CD8-positive, alpha-beta memory T cell (primary cell): ENCODE measurements around the gene CAPZA3. TPM values are rescaled to one million over a fixed set of nuclear protein-coding genes. Genes with fewer than 3 reads are reported as not detected.

Source experiments
- CTCF ChIA-PET: fragments of 350-600 bp; sonication (Branson Sonifier 250); formaldehyde crosslinking; loops from one replicate; lab custom pipeline; 2021; ENCODE audit warnings: antibody characterized with exemption; lab: Charles Lee
- POLR2A ChIA-PET: fragments of 350-600 bp; sonication (Branson Sonifier 250); formaldehyde crosslinking; loops from one replicate; lab custom pipeline; 2021; ENCODE audit warnings: antibody characterized with exemption; lab: Charles Lee
- DNase-seq, 5 donors: peaks; one replicate each; pipeline versions ENCODE4 v3.0.0 to v3.0.0-alpha.2; 2020 to 2022; ENCODE audit warnings: mixed read lengths in 1 of 5
- H3K27ac ChIP-seq: one replicate; pipeline ENCODE4 v1.7.0; 2013; ENCODE audit warnings: low read depth, mild to moderate bottlenecking, low read length, moderate library complexity
- H3K27me3 ChIP-seq: 2 replicates; pipeline ENCODE4 v1.7.0; 2013; ENCODE audit warnings: low read length, mild to moderate bottlenecking; ENCODE audit not compliant: insufficient read depth, poor library complexity, severe bottlenecking
- H3K36me3 ChIP-seq: 2 replicates; pipeline ENCODE4 v1.7.0; 2013; ENCODE audit warnings: mild to moderate bottlenecking, low read length, moderate library complexity; ENCODE audit not compliant: insufficient read depth
- H3K4me1 ChIP-seq: 2 replicates; pipeline ENCODE4 v1.7.0; 2013; ENCODE audit warnings: mild to moderate bottlenecking, low read length, moderate library complexity; ENCODE audit not compliant: insufficient read depth
- H3K4me3 ChIP-seq: 2 replicates; pipeline ENCODE4 v1.7.0; 2013; ENCODE audit warnings: mild to moderate bottlenecking, low read length
- H3K9me3 ChIP-seq: 2 replicates; pipeline ENCODE4 v1.7.0; 2013; ENCODE audit warnings: mild to moderate bottlenecking, low read length
- H3K27ac Mint-ChIP-seq, 8 donors: one replicate each; pipeline ENCODE4 v1.8.0; 2020 to 2021; ENCODE audit warnings: mixed read lengths in 8 of 8, mild to moderate bottlenecking in 6 of 8, inconsistent platforms in 3 of 8, moderate library complexity in 3 of 8
- H3K27me3 Mint-ChIP-seq, 2 donors: one replicate each; pipeline ENCODE4 v1.8.0; 2020 to 2021; ENCODE audit warnings: mixed read lengths in 2 of 2, mild to moderate bottlenecking in 1 of 2, moderate library complexity in 1 of 2
- H3K36me3 Mint-ChIP-seq, 3 donors: one replicate each; pipeline ENCODE4 v1.8.0; 2020 to 2021; ENCODE audit warnings: mixed read lengths in 3 of 3, inconsistent platforms in 1 of 3, mild to moderate bottlenecking in 1 of 3
- H3K4me1 Mint-ChIP-seq, 3 donors: one replicate each; pipeline ENCODE4 v1.8.0; 2020 to 2021; ENCODE audit warnings: mixed read lengths in 3 of 3, inconsistent platforms in 1 of 3, mild to moderate bottlenecking in 1 of 3
- H3K4me3 Mint-ChIP-seq, 7 donors: one replicate each; pipeline ENCODE4 v1.8.0; 2020 to 2021; ENCODE audit warnings: mixed read lengths in 7 of 7, mild to moderate bottlenecking in 6 of 7, moderate library complexity in 4 of 7, inconsistent platforms in 2 of 7
- H3K9me3 Mint-ChIP-seq, 5 donors: one replicate each; pipeline ENCODE4 v1.8.0; 2020 to 2022; ENCODE audit warnings: mixed read lengths in 5 of 5, mild to moderate bottlenecking in 3 of 5, moderate library complexity in 2 of 5, inconsistent platforms in 1 of 5
- polyA plus RNA-seq: library from polyadenylated mRNA; unstranded; fragments of 300-500 nt; fragmentation: Illumina TruSeq; gene quantifications from one replicate; pipeline ENCODE4 v1.2.3, GENCODE V29; 2021
- total RNA-seq, 2 experiments: library from RNA; stranded (reverse); gene quantifications; one replicate each; pipeline ENCODE4 v1.2.3, GENCODE V29; 2021

Gene CAPZA3
- total and polyA plus RNA-seq, 3 experiments from 2014 or later = not detected

DNA sequence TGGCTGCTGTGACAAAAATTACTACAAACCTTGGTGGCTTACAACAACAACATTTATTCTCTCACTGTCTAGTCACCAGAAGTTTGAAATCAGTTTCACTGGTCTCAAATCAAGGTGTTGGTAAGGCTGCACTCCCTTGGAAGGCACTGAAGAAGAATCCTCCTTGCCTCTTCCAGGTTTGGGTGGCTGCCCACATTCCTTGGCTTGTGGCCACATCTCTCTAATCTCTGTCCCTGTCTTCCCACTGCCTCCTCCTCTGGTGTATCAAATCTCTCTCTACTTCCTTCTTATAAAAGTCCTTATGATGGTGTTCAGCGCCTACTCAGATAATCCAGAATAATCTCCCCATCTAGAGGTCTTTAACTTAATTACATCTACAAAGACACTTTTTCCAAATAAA lies 31.1 kb upstream of the CAPZA3 start:
- Histone ChIP-seq H3K9me3 (no peaks in the 10 kb centered on the region), H3K4me3 (no peak overlapping the region), H3K27ac (no peak overlapping the region), H3K36me3 (no peaks in the 10 kb centered on the region), H3K27me3 (no peaks in the 10 kb centered on the region), H3K4me1 (no peaks in the 10 kb centered on the region)
- H3K27me3 Mint-ChIP-seq = peaks cover 0 to 2% of the 10 kb centered on the region in 2 donors
- no peaks in the 10 kb centered on the region for H3K36me3 Mint-ChIP-seq
- no peak overlapping the region for H3K4me3 Mint-ChIP-seq
- H3K4me1 Mint-ChIP-seq = no peaks in the 10 kb centered on the region
- ChIA-PET CTCF (no interaction called here), POLR2A (no interaction called here)
- no peak for DNase-seq
- H3K27ac Mint-ChIP-seq = no peak overlapping the region
- H3K9me3 Mint-ChIP-seq = peaks cover 6 to 15% (median 7%) of the 10 kb centered on the region in 5 donors

DNA sequence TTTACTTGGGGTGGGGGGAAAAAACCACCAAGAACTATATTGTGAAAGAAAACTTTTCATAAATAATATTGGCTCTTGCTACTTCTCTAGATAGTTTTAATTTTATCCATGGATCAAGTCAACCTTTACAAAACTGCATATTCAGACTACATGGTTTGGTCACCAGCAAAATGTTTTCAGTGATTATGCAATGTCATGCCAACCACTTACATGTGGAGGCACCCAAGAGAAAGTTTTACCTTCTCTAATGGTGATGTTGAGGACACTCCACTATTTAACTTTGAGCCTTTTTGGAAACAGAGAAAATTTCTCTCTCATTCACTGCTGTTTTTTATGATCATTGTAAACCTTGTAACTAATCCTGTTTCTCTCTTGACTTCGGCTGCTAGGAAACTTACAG lies 21.7 kb upstream of the CAPZA3 start:
- no peaks in the 10 kb centered on the region for H3K36me3 ChIP-seq
- Mint-ChIP-seq H3K4me1 (no peaks in the 10 kb centered on the region), H3K4me3 (no peak overlapping the region), H3K36me3 (no peaks in the 10 kb centered on the region), H3K27me3 (no peaks in the 10 kb centered on the region), H3K27ac (no peak overlapping the region), H3K9me3 (peaks cover 0 to 3% (median 0%) of the 10 kb centered on the region in 5 donors)
- CTCF ChIA-PET = no interaction called here
- POLR2A ChIA-PET = no interaction called here
- no peaks in the 10 kb centered on the region for H3K27me3 ChIP-seq
- no peak for DNase-seq
- no peak overlapping the region for H3K27ac ChIP-seq
- no peaks in the 10 kb centered on the region for H3K9me3 ChIP-seq
- H3K4me3 ChIP-seq = no peak overlapping the region
- H3K4me1 ChIP-seq = no peaks in the 10 kb centered on the region

DNA sequence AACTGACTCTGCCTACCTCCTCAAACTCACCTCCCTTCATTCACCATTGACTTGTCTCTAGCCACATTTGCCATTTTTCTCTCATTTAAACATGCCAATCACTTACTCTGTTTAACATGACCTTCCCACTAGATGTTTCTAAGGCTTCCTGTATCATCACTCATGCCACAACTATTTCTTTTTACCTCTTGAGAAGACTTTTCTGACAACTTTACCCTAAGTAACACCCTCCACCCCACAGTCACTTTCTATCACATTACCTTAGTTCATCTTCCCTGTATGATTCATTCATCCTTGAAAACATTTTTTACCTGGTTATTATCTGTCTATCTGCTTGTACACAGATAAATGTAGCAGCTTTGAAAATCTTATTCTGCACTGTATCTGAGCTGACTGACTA lies 19.5 kb upstream of the CAPZA3 start:
- peaks cover 0 to 3% (median 0%) of the 10 kb centered on the region in 5 donors for H3K9me3 Mint-ChIP-seq
- Histone ChIP-seq H3K4me3 (no peak overlapping the region), H3K36me3 (no peaks in the 10 kb centered on the region), H3K4me1 (no peaks in the 10 kb centered on the region), H3K27me3 (no peaks in the 10 kb centered on the region), H3K27ac (no peak overlapping the region), H3K9me3 (no peaks in the 10 kb centered on the region)
- H3K4me1 Mint-ChIP-seq = no peaks in the 10 kb centered on the region
- ChIA-PET POLR2A (no interaction called here), CTCF (no interaction called here)
- H3K27me3 Mint-ChIP-seq = no peaks in the 10 kb centered on the region
- H3K36me3 Mint-ChIP-seq = no peaks in the 10 kb centered on the region
- H3K4me3 Mint-ChIP-seq = no peak overlapping the region
- no peak overlapping the region for H3K27ac Mint-ChIP-seq
- no peak for DNase-seq

DNA sequence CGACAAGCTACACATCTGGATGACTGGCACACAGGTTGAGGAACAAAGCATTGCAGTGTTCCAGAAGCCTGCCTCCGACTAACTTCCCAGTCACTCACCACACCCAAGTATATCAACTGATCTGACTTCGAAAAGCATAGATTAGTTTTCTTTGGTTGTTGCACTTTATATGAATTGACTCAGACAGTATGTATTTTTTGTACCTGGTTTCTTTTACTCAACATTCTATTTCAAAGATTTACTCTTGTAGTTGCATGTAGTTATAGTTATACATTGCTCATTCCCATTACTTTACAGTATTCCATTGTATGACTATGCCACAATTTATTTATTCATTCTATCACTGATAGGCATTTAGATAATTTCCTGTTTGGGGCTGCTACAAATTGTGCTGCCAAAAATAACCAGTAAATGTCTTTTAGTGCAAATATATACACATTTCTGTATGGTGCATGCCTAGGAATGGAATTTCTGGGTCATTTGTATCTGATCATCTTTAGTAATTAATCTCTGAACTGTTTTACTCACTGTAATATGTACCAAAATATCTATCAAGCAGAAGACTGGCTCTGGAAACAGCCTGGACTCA lies 17.9 kb upstream of the CAPZA3 start:
- no peak overlapping the region for H3K4me3 Mint-ChIP-seq
- Histone ChIP-seq H3K4me1 (no peaks in the 10 kb centered on the region), H3K27me3 (no peaks in the 10 kb centered on the region), H3K27ac (no peak overlapping the region), H3K9me3 (no peaks in the 10 kb centered on the region), H3K4me3 (no peak overlapping the region), H3K36me3 (no peaks in the 10 kb centered on the region)
- H3K27me3 Mint-ChIP-seq = no peaks in the 10 kb centered on the region
- DNase-seq = no peak
- CTCF ChIA-PET = no interaction called here
- POLR2A ChIA-PET = no interaction called here
- no peak overlapping the region for H3K27ac Mint-ChIP-seq
- H3K4me1 Mint-ChIP-seq = no peaks in the 10 kb centered on the region
- no peaks in the 10 kb centered on the region for H3K36me3 Mint-ChIP-seq
- H3K9me3 Mint-ChIP-seq = peaks cover 0 to 5% (median 0%) of the 10 kb centered on the region in 5 donors

DNA sequence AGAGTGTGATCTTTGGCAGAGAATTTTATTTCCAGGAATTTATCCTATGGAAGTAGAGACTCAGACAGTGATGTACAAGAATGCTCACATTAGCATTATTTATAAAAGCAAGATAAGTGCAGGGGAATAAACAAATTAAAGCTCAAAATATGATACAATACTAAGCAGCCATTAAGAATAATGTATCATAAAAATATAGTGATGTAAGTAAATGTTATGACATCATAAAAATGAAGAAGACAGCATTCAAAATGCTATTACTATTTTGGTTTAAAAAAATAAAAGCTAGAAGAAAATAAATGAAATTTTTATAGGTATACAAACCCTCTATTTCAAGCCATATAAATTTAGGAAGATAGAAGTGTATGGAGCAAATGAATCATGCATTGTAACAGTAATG lies 17.2 kb upstream of the CAPZA3 start:
- Mint-ChIP-seq H3K27me3 (no peaks in the 10 kb centered on the region), H3K9me3 (peaks cover 0 to 5% (median 0%) of the 10 kb centered on the region in 5 donors), H3K36me3 (no peaks in the 10 kb centered on the region), H3K27ac (no peak overlapping the region), H3K4me1 (no peaks in the 10 kb centered on the region), H3K4me3 (no peak overlapping the region)
- Histone ChIP-seq H3K9me3 (no peaks in the 10 kb centered on the region), H3K27ac (no peak overlapping the region), H3K36me3 (no peaks in the 10 kb centered on the region), H3K4me3 (no peak overlapping the region), H3K4me1 (no peaks in the 10 kb centered on the region), H3K27me3 (no peaks in the 10 kb centered on the region)
- ChIA-PET POLR2A (no interaction called here), CTCF (no interaction called here)
- no peak for DNase-seq

DNA sequence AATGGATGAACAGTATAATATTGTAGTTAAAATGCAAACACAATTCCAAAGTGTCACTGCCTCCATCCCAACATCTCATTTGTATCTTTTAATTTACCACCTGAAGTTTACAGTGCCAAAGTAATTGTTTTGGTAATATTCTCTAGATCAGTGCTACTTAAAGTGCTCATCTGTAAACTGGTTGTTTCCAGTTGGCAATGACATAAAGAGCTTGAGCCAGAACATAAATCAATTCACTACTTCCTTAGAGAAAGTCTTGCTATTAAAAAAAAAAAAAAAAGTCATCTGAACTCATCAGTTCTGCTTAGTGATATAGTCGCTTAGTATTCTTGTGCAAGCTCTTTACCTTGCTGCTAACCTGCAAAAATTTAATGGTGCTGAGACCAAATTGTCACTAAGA lies 16.5 kb upstream of the CAPZA3 start:
- Histone ChIP-seq H3K4me3 (no peak overlapping the region), H3K9me3 (no peaks in the 10 kb centered on the region), H3K27me3 (no peaks in the 10 kb centered on the region), H3K4me1 (no peaks in the 10 kb centered on the region), H3K36me3 (no peaks in the 10 kb centered on the region), H3K27ac (no peak overlapping the region)
- Mint-ChIP-seq H3K36me3 (no peaks in the 10 kb centered on the region), H3K4me1 (no peaks in the 10 kb centered on the region), H3K9me3 (peaks cover 0 to 5% (median 0%) of the 10 kb centered on the region in 5 donors), H3K4me3 (no peak overlapping the region), H3K27me3 (no peaks in the 10 kb centered on the region), H3K27ac (no peak overlapping the region)
- POLR2A ChIA-PET = no interaction called here
- CTCF ChIA-PET = no interaction called here
- no peak for DNase-seq

DNA sequence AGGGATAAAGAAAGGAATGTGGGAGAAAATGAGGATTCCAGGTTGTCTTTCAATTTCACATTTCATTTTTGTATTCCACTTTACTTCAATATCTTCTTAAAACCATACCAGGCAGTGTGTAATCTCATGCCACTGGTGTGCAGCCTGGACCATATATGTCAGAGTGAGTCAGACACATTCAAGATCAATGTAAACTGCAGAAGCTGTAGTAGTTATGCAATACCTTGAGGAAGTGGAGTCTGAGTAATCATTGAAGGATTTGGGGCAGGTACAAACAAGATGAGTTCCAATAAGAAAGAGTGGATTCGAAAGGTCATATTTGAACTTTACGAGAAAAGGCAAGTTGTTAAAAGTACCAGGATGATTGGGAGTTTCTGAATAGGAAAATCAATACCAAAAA lies 14.2 kb upstream of the CAPZA3 start:
- Histone ChIP-seq H3K27ac (no peak overlapping the region), H3K9me3 (no peaks in the 10 kb centered on the region), H3K36me3 (no peaks in the 10 kb centered on the region), H3K4me1 (no peaks in the 10 kb centered on the region), H3K27me3 (no peaks in the 10 kb centered on the region), H3K4me3 (no peak overlapping the region)
- Mint-ChIP-seq H3K4me1 (no peaks in the 10 kb centered on the region), H3K9me3 (peaks cover 0 to 5% (median 0%) of the 10 kb centered on the region in 5 donors), H3K4me3 (no peak overlapping the region), H3K27me3 (no peaks in the 10 kb centered on the region), H3K36me3 (no peaks in the 10 kb centered on the region), H3K27ac (no peak overlapping the region)
- POLR2A ChIA-PET = no interaction called here
- no peak for DNase-seq
- CTCF ChIA-PET = no interaction called here

DNA sequence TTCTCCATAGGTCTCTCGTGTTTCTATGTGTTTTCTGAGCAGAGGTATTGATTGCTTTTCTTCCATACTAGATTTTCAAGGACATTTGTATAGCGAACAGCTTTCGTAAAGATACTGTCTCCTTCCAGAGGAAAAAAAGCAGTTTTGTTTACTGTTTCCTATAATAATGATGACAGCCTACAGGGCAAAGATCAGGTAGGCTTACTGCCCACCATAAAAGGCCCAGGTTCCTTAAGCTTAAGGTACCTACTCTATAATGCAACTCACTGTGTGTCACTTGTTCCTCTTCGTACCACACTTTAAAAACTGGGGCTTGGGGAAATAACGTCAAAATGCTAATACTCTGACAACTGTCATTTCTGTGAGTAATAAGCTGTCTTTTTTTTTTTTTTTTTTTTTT lies 6.8 kb upstream of the CAPZA3 start:
- no peak for DNase-seq
- POLR2A ChIA-PET = no interaction called here
- Histone ChIP-seq H3K36me3 (no peaks in the 10 kb centered on the region), H3K9me3 (no peaks in the 10 kb centered on the region), H3K4me3 (no peak overlapping the region), H3K27me3 (no peaks in the 10 kb centered on the region), H3K4me1 (no peaks in the 10 kb centered on the region), H3K27ac (no peak overlapping the region)
- H3K4me3 Mint-ChIP-seq = no peak overlapping the region
- CTCF ChIA-PET = no interaction called here
- peaks cover 0 to 13% (median 7%) of the 10 kb centered on the region in 5 donors for H3K9me3 Mint-ChIP-seq
- H3K27ac Mint-ChIP-seq = no peak overlapping the region
- peaks cover 0 to 2% (median 0%) of the 10 kb centered on the region in 3 donors for H3K36me3 Mint-ChIP-seq
- H3K4me1 Mint-ChIP-seq = no peaks in the 10 kb centered on the region
- H3K27me3 Mint-ChIP-seq = no peaks in the 10 kb centered on the region
